Frontal cortex (tissue), 4 donors: ENCODE results near the gene PTPRK. TPM values are rescaled to one million over a fixed set of nuclear protein-coding genes. Genes with fewer than 3 reads are reported as not detected.

Experiments used
- DNase-seq, 2 donors: peaks; one replicate each; pipeline ENCODE4 v3.0.0; 2012; ENCODE audit warnings: low spot score in 2 of 2
- FAIRE-seq: peaks from 2 replicates; lab custom pipeline; 2012; peaks lifted over from hg19 to GRCh38; lab: Jason Lieb, UNC
- total RNA-seq: library from RNA; depleted of rRNA; stranded (reverse); fragments of >200 nt; gene quantifications from one replicate; pipeline ENCODE4 v1.2.3, GENCODE V29; 2014
- donor health status: control.
- donor health status: control.
- donor health status: control.

PTPRK gene
- total RNA-seq, 1 donor from 2014 or later = 179 TPM

DNA sequence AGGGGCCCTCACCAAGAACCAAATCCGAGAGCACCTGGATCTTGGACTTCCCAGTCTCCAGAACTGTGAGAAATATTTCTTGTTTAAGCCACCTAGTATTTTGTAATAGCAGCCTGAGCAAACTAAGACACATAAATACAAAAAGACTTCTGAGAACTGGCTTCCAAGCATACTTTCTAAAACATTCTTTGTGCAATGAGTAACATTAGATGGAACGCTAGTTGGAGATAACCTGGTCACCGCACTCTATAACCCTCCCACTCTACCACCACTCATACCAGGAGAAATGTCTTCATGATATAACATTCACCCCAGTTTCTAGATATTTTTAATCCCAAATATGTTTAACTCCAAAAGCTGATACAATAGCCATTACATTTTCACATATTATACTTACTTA lies 450.0 kb downstream of the PTPRK start:
- FAIRE-seq (no peak), DNase-seq (no peak)

DNA sequence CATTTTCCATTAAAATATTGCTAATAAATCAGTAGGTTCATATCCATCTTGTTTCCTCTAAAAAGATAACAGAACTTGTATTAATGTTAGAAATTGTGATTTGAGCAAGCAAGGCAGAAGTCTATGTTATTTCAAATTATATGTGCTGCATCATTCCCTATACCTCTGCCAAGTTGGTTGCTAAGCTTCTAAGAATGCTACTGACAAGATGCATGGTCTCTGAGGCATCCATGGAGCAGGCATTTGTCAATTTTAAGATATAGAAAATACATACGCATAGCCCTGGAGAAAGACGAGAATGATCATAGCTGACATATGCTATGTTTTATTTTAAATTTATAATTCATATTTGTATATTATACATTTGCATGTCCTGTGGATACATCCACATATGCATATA lies 451.2 kb downstream of the PTPRK start:
- no peak for FAIRE-seq
- no peak for DNase-seq

DNA sequence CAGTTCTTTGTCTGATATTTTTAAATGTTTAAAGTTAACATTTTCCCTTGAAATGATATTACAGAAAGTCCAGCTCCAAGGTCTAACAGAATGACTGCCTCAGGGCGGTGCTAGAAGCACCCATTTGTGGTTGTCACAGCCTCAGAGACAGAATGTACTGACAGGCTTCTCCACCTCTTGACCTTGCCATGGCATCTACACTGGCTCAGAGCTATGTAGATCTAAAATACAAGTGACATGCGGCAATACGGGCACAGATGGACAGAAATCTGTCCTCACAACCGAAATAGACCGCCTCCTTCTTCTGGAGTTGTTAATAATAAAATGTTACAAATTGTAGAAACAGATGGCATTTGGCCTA lies 452.3 kb downstream of the PTPRK start:
- DNase-seq (no peak), FAIRE-seq (no peak)

DNA sequence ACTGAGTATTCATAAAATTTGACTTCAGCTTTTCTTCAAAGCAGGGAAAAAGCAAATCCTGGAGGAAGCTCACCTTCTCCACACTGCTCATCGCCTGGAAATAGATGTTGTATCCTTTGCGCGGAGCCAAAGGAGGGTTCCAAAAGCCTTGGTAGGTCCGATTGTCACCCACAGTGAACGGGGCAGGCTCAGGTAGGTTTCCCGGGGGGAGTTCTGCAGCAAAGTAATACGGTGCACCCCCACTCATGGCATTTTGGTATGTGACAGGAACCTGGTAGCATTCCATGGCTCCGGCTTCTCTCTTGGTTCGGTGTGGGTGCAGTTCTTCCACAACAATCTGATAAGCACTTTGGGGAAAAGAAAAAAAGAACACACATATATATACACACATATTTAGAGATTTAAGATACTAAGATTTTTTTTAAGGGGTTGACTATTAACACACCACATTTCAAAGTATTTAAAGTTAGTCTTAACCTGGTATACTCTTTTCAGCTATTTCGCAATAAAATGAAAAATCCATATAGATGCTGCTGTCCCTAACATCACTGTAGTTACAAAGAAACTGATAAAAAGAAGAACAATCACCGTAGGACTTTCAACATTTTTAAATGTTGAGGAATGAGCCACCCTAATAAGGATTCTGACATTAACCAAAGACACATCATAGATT lies 452.8 kb downstream of the PTPRK start:
- DNase-seq (no peak), FAIRE-seq (no peak)

DNA sequence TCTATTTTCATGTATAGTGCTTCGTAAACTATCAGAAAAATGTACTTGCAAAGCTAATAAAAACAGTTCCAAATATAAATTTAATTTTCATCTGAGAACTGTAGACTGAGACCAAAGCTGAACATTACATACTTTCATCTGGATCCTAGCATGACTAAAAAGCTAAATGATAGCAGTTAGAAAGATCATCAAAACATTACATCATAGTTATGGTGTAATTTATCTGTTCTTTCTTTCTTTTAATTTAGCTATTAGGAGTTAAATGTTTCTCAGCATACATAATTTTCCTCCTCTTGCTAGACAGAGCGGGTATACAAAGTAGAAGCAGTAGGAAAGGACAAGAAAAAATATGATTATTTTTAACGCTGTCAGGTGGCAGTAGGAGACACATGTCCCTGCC lies 455.3 kb downstream of the PTPRK start:
- FAIRE-seq (no peak), DNase-seq (no peak)

DNA sequence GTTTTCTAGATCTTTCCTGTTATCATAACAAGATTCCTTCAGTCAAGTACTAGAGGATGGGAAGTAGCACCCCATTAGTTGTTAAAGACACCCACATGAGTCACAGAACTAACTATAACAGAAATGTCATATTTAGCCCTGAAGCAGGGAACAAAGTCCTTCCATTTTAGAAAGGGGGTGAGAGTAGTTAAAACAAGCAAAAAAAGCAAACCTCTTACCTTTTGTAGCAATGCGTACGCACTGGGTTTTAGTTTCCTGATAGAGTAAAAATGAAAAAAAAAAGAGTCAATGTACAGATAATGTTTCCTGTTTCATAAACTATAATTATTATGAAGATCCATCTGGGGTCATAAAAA lies 455.9 kb downstream of the PTPRK start:
- DNase-seq (no peak), FAIRE-seq (no peak)

DNA sequence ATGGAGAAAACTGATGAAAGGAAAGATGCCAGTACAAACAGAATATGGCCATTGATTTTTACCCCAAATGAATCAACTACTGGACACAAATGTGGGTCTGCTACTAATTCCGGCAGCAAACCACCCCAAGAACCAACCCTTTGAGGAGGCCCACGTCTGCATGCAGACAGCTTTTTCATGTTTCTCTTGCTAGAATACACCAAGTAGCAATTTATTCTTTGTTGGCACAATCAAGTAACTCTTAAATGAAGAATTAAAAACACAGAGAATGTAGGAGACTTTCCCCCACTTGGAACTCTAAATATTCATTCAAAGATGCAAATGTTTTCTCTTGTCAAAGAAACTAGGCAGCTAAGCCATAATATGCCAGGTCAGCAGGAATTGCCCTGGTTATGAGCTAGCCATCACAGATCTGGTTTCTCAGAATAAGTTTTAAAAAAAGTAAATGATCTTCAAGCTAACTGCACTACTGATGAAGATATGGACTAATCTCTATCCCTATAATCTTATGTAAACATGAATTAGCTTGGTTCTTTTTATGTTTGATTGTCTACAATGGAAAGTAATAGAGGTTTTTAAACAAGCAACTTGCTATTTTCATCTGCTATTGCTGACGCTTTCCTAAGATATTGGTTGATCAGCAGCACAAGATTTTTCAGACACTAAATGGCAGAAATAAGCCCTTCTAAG lies 456.4 kb downstream of the PTPRK start:
- FAIRE-seq (no peak), DNase-seq (no peak)

DNA sequence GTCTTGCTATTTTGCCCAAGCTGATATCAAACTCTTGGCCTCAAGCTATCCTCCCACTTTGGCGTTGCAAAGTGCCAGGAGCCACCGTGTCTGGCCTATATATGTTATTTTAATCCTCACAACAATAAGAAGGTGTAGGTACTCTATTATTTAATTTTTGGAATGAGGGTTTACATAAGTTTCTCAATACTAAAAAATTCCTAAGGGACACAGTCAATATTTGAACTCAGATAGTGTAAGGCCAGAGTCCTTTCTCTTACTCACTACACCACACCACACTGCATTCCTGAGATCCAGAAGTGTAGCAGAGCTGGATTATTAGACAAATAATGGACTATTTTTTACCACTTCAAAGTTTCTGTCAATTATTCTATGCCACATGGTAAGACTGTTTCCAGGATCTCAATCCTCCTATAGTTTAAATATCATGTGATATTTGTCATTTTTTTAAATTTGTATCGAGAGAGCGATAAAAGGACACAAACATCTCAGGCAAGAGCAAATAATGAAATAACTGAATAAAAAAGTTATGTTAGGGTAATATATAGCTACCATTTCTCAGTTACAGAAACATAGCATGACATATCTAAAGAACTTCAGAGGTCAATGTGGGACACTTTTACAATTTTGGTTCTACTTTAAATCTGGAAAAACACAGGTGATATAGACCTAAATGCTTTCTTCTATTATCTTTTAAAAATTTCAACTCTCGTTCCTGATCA lies 457.4 kb downstream of the PTPRK start:
- no peak for FAIRE-seq
- no peak for DNase-seq

DNA sequence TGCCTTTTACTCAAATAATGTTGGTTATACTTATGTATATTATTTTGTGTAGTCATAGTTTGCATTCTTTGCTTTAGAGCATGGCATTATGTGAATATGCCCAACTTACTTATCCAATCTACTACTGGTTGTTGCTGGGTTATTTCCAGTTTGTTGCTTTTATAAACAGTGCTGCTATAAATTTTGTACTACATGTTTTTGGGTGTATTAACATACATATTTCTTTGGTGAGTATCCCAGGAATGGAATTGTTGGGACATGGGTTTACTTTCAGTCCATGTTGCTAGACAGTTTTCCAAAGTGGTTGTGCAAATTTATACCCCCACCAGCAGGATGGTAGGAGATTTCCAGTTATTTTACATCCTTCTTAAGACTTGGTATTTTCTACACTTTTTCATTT lies 462.5 kb downstream of the PTPRK start:
- no peak for DNase-seq
- FAIRE-seq = no peak

DNA sequence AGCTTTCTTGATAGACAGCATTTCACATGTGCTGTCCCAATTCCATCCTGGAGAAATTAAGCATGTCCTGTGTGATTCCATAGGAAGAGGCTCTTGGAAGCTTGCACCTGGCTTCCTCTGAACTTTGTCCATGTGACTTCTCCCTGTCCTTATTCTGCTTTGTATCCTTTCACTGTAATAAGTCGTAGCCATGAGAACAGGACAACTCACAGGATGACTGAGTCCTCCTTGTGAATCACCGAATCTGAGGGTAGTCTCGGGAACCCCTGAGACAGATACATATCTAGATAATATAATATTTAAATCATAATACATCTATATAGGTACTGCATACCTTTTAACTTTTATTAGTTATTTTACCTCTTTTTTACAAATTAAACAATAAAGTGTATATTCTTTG lies 462.9 kb downstream of the PTPRK start:
- FAIRE-seq (no peak), DNase-seq (no peak)

DNA sequence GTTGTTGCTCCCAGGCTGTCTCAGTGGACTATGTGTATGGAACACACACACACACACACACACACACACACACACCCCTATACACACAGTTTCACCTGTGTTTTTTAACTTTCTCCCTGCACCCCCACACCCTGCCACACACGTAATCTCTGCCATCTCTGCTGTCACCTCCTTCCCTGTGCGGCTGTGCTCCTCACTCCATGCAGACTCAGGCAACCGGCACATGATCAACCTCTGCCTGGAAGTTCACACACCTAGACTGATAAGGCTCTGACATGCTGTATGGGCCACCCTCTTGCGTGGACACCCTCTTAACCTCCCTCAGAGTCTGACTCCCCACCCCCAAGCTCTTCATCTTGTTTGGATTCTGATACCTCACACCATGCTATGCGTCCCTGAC lies 467.3 kb downstream of the PTPRK start:
- DNase-seq (no peak), FAIRE-seq (no peak)

DNA sequence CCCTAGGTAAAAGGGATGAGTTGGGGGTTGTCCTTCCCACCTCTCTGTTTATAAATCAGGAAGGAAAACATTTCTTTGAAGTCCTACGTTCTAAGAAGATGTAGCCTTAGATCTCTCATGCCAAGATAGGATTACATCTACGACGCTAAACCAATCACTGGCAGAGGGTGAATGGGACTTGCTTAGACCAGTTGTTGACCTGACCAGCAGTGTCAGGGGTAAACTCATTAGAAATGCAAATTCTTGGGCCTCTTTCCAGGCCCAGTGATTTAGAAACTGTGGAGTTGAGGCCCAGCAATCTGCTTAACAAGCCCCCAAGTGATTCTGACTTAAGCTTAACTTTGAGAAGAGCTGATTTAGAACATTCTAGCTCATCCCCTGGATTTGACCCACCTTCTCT lies 472.4 kb downstream of the PTPRK start:
- FAIRE-seq (no peak), DNase-seq (no peak)

DNA sequence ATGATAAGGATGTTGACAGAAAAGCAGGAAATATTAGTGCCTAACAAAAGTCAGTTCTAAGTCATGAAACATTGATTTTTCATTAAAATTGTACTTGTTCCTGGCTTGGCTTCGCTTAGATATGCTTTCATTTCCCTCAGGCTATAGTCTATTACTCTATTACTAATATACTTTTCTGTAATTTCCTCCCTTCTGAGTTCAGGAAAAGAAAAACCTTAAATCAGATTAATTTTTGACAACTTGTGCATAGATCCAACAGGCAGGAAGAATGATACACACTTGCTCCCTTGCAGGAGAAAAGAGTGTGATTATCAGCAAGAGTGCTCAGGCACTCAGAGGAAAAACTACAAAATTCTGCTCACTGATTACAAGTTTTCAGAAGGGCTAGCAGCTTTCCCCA lies 474.4 kb downstream of the PTPRK start:
- DNase-seq = no peak

DNA sequence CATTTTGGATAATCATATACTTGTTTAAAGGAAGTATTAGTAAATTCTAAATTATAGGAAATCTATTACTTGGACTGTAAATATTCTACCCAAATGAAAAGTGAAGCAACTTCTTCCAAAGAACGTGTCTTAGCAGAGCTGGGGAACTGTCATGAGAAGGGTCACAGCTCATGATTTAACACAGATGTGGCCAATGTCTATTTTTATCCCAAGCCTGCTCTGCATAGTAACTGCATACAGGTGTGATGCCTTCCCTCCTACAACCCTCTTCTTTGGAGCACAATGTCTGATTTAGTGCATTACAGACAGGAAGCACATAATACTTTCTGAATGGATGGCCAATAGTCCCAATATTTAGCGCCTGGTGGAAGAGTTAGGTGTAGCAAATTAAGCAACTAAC lies 480.9 kb downstream of the PTPRK start:
- no peak for FAIRE-seq
- no peak for DNase-seq

More for the DNA sequence above, 474.4 kb downstream of the PTPRK start:
- no peak for FAIRE-seq

DNA sequence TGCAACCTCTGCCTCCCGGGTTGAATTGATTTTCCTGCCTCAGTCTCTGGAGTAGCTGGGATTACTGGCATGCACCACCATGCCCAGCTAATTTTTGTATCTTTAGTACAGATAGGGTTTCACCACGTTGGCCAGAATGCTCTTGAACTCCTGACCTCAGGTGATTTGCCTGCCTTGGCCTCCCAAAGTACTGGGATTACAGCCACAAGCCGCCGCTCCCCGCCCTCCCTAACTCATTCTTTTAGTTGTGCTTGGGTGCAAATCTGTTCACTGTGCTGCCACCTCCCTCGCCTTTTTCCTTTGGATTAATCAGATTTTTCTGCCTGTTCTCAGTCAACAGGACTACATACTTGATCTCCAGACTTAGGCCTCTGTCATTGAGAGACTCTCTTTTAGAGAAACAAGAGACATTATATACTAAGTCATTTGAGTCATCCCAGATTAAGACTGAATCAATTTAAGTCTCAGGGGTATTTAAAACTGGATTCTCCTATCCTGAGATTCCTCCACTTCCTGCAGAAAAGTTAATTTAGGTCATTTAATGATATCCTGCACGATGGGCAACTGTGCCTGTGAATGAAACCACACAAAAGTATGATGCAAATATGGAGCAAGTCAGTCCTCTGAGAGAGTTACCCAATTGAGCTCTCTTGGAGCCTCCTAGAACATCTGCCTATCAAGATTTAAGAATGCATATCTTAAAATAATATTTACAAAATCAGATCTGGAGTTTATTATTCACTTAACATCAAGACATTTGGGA lies 483.4 kb downstream of the PTPRK start:
- FAIRE-seq = no peak

DNA sequence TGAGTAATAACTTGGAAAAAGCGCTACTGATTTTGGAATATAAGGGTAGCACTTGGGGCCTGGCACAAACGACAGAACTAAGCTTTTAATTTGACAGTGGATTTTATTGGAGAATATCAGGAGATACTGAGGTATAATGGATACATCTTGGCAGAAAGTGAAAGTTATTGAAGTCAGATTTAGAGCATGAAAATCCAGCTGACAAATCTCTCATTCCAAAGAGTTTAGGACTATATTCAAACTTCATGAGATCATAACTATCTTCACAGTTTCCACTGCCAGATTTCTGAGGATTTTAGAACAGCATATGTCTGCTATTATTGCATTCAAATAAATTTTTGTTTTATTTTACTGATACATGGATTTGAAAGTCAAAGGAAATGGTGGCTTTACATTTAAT lies 487.2 kb downstream of the PTPRK start:
- FAIRE-seq (no peak), DNase-seq (no peak)

More for the DNA sequence above, 483.4 kb downstream of the PTPRK start:
- no peak for DNase-seq

DNA sequence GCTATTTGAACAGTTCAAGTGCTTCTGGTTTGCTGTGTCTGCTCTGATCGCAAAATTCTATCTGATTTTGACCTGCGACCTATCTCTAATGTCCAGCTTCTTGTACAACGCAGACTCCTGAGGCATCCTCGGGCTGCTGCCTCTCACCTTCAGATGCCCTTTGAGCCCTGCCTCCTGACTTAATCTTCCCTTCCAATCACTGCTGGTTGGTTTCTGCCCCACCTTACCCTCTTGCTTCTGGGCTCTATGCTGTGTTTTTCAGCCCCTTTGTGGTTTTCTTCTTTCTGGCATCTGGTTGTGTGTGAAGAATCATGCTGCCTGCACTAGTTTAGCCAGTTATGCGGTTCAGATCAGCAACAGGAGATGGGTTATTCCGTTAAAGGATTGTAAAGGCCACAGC lies 488.4 kb downstream of the PTPRK start:
- FAIRE-seq = no peak

DNA sequence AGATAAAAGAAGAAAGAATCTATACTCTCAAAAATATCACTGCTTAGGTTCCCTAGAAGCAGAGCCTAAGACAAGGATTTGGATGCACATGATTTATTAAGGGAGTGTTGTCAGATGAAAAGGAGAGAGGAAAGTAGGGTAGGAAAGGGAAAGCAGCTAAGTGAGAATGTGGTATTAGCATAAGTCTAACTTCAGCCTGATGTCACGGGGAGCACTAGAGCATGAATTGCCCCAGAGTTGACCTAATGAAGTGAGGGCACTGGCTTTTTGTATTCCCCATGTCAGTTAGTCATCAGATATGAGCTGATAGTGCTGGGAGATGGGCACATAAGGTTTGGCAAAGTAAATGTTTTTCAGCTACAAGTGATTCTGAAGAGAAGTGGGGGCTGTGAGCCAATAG lies 490.6 kb downstream of the PTPRK start:
- DNase-seq (no peak), FAIRE-seq (no peak)

More for the DNA sequence above, 488.4 kb downstream of the PTPRK start:
- DNase-seq = no peak

DNA sequence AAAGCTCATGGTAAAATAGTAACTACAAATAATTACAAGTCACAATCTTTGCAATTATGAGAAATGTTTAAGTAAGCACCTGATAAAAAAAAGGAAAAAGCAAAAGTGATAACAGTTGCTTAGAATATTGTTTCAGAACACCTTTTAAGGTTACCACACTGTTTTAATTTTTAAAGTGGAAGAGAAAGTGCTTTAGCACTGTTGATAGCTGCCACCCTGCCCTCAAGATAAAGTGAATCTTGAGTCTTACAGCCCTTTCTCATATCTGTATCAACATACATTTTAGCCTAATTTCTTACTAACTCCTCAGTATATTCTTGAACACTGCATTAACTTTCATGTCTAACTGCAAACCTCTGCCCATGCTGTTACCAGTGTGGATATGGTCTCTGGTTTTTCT lies 492.2 kb downstream of the PTPRK start:
- no peak for DNase-seq
- FAIRE-seq = no peak

DNA sequence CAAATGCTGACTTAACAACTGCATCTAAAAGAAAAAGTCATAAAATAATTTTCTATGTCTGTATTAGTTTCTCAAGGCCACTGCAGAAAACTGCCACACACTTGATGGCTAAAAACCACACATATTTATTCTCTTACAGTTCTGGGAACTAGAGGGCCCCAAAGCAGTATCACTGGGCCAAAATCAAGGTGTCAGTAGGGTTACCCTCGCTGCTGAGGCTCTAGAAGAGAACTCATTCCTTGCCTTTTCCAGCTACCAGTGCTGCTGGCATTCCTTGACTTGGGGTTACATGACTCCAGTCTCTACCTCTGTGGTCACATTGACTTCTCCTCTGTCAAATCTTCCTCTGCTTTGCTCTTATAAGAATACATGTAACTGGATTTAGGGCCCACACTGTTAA lies 494.9 kb downstream of the PTPRK start:
- FAIRE-seq (no peak), DNase-seq (no peak)

DNA sequence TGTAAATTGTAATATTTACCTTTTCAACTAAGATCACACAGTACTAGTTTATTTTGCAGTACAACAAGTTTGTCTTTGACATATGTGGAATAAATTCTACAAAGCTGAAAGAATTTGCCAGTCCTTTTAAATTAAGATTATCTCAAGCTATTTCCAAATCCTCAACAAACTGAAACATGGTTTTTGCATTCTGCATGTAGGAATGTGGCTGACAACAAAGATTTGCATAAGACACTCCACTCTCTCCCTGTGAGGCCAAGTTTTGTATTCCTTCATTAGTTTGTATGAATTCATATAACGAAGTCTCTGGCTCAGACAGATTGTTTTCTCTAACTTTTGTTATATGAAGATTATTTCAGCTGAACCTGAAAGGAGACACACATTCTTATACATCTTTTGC lies 495.4 kb downstream of the PTPRK start:
- no peak for FAIRE-seq
- no peak for DNase-seq
